CD1c-positive myeloid dendritic cell (primary cell): Measurements from ENCODE around the gene PRTFDC1.
"Not testable (repeated sequence)": the region's sequence is repeated elsewhere in the genome, so short reads cannot be mapped to it uniquely, and the experiment has no call there.

Experiments
- DNase-seq: peaks from one replicate; pipeline ENCODE4 v3.0.0-alpha.2; 2016; ENCODE audit errors: extremely low spot score

PRTFDC1 gene, protein sequence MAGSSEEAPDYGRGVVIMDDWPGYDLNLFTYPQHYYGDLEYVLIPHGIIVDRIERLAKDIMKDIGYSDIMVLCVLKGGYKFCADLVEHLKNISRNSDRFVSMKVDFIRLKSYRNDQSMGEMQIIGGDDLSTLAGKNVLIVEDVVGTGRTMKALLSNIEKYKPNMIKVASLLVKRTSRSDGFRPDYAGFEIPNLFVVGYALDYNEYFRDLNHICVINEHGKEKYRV

DNA sequence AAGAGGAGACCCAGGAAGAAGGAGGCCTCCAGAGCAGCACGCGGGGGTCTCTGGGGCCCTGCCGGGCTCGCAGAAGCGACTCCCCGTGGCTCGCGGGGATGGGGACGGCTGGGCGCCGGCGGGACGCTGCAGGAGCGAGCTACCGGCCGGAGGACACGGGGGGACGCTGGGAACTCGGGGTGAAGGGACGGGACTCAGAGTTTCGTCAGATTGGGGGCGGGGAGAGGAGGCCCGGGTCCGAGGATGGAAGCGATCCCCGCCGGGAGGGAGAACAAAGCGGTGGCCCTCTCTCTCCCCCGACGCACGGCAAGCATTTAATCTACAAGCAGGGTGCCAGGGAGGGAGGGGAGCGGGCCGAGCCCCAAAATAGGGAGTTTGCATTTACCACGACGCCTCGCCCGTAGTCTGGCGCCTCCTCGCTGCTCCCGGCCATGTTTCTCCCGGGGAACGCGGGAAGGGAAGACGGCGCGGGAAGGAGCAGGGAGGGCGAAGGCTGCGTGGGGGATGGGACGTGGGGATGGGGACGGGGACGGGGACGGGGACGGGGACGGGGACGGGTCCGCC lies at the start of gene PRTFDC1:
PRTFDC1 (minus strand) TSS at position 464 of the 564 bp plus-strand sequence; CDS start at position 433, 31 bp downstream.
- DNase-seq = no peak

DNA sequence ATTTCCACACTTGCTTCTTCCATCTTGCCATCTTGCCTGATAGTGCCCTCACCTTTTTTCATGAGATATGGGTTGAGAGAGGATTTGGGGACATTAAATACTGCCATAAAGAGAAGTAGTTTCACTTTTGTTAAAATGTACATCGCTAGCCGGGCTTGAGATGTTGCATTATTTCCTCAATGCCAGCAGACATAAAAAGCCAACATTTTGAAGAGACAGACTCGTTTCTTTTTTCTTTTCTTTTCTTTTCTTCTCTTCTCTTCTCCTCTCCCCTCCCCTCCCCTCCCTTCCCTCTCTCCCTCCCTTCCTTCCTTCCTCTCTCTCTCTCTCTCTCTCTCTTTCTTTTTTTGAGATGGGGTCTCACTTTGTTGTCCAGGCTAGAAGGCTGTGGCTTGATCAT lies 45.6 kb upstream of the PRTFDC1 start:
- DNase-seq = no peak

DNA sequence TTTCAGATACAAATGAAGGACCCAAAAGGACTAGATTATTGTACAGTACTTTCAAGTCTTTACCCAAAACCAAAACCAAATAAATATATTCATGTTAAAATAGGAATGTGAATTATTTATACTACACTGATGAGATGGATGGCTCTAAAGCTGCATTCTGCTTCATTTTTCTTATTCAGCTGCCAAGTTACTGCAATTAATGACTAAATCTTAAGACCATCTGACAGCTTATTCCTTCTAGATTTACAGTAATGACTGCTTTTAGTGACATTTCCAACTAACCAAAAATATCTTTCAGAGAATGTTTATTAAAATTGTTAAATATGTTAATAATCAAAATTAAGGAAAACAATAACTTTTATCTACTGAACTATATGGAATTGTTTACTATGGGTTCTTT lies 42.7 kb upstream of the PRTFDC1 start:
- no peak for DNase-seq

DNA sequence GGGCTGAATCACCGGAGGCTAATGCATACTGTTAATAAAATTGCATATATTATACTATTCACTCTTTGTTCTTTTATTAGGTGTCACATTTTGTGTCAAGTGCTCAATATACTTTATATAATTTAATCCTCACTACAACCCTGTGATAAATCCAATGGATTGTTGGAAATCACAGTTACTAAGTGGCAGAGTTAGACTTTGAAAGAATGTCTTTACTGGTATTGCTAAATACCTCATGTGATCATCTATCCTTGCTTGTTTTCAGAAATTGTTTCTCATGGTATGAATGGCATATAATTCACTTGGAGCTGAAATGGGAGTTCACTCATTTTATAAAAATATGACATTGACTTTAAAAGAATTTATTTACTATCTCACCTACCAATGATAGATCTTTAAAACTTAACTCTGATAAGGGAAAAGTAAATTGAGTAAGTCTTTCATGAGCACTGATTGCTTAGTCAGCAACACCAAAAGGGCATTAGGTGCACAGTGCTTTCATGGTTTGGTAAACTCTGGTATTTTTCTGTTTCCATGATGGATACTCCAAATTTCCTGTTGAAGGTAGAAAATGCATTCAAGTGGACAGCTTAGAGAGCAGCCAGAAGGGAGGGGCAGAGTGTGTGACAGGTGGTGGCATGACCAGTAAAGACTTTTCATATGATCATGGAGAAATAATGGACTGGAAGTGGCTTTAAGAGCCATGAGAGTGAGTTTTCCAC lies 41.0 kb upstream of the PRTFDC1 start:
- DNase-seq = no peak

DNA sequence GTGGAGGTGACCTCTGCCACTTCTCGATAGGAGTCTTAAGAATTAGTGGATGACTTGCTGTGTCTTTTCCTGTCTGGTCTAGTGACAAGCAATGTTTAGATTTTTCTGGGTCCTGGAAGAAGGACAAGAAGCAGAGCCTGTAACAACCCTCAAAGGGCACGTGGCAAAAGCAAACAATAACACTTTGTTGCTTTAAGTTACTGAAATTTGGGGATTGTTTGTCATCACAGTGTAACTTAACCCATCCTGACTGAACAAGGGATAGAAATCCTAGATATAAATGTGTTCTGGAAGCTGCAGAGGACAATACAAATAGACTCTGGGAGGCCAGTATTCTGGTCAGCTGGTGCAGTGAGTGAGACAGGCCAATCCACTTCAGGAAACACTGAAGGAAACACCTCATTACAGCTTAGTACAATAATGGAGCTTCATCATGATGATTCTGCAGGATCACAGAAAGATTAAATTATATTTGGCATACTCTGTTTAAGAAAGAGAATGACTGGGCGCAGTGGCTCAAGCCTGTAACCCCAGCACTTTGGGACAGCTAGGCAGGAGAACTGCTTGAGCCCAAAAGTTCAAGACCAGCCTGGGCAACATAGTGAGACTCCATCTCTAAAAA lies 40.2 kb upstream of the PRTFDC1 start:
- no peak for DNase-seq

DNA sequence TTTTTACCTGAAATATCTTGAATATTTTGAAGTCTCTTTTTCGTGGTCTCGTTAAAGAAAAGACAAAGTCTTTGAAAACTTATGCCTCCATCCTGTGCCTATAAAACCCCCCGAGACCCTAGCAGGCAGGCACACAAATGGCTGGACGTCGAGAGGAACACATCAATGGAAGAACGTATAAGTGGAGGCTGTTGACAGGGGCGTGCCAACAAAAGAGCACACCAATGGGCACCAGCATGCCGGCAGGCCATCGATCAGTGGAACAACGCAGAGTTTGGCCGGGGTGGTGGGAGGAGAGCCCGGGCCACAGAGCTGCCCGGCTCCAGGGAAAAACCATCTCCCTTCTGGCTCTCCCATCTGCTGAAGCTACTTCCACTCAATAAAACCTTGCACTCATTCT lies 38.9 kb upstream of the PRTFDC1 start:
- DNase-seq = no peak

DNA sequence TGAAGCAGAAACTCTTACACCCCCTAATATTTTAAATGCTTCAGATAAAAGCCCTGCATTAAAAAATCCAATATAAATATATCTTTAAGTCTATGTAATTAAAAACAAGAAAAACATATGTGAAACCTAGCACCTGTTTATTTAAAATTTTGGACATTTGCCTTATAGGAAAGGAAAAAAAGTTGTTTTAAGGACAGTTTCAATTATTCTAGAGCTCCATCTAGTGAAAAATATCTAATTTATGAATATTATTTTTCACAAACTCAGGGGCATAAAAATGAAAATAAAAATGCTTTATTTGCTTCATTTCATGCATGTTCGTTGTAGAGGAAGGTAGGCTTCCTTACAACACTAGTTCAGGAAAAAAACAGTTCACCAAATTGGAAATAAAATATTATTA lies 37.5 kb upstream of the PRTFDC1 start:
- no peak for DNase-seq

DNA sequence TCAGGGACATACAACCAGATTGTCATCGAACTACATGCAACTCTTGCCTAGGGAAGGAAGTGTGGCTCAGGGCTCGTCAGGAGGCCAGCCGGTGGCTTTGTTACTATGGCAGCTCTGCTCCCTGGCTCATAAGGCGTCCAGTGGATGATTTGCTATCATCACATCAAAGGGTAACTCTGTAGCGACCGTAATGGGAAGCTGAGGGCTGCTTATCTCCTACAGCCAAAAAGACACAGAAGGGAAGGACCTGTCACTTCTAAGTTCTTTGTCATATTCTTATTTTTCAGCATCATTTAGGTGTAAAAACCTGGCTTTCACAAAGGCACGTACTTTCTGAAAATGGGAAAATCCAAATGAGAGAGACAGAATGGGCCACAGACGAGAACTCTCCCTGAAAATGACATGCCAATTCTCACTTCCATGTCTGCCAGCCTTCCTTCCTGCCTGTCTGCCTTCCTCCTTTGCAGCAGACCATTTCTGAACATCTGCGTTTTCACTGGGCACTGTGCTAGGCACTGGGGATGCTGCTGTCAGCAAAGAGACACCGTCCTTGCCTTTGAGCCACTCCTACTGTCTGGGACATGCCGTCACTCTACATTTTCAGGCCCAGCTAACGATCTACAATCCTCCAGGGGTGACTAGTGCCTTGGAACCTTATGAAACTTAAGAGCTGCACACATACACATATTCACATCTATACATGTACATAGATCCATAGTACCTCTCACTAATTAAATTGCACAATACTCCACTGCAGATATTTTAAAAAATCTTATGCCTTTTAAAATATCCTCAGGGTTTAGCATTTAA lies 36.6 kb upstream of the PRTFDC1 start:
- DNase-seq = no peak

DNA sequence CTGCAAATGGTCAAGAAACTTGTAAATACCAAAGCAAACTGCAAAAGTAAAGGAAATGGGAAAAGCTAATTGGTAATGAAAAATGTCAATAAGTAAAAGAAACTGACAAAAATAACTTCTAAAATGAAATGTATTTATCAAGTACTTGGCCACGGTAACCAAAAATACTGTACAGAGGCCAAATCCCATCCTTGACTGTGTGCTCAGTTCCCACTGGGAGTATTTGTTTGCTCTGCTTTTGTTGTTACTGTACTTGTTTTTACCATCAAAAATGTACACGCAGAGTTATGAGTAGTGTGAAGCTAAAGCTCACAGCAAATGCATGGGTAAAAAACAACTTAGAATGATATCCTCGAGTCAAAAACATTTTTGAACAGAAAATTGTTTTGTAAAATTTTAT lies 32.5 kb upstream of the PRTFDC1 start:
- DNase-seq = no peak

DNA sequence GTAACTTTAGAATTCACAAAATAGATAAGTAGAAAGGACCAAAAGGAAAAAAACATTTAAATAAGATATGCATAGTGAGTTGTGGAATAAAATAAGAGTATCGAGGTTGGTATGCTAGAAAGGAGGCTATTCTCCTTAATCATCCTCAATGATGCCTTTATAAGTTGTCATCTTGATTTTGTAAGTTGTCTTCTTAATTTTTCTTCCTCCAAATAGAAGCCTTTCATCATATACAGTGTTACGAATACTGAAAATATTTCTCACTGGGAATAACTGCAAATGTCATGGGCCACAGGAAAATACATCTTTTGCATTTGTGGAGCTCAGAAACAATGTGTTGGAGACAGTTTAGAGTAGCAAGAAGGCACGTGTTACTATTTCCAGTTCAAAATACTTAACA lies 31.5 kb upstream of the PRTFDC1 start:
- DNase-seq = no peak

DNA sequence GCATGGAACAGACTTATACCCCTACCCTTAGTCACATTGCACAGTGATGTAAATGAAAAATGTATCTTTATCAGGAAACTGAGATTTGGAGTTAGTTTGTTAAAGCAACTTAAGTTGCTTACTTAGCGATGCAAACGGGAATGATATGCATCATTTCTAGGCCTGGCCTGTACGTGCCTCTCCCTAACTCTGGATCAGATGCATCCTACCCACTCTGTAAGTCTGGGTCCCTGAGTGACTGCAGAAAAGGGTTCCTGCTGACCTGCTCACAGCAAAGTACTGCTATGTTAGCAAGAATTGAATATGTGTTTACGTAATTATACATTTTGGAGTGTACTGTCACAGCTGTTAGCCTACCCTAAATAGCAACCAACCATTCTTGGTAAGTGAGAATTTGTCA lies 30.7 kb upstream of the PRTFDC1 start:
- DNase-seq = no peak

DNA sequence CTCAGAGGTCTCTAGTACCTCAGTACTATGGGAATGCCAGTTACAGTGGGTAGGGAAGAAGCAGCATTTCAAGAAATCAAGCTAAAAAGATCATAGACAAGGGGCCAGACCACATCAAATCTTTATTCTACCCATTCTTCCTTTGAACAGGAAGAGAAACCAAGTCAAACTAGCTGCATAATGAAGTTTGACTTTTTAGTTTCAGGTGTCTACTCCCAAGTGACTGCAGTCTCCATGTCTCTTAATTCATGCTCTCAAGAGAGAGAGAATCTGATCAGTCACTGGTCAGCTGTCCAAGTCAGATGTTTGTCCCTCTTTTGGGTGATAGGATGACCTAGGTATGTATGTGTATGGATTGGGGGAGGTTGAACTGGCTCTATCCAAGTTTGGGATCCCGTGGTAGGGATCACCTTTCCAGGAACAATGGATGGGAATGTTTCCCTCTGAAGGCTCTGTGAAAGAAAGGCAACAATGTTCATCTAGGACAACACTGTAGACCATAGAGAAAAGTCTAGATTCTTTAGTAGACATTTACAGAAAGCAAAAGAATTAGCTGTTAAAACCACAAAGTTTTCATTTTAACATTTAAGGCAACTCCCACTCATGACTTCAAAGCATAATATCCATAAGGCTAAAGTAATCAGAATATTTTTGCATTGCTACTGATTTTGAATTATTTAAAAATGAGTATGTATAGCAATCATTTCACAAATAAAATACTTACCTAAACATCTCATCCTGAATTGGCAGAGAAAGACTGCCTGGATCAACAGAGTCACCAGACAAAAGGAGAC lies 30.1 kb upstream of the PRTFDC1 start:
- no peak for DNase-seq

DNA sequence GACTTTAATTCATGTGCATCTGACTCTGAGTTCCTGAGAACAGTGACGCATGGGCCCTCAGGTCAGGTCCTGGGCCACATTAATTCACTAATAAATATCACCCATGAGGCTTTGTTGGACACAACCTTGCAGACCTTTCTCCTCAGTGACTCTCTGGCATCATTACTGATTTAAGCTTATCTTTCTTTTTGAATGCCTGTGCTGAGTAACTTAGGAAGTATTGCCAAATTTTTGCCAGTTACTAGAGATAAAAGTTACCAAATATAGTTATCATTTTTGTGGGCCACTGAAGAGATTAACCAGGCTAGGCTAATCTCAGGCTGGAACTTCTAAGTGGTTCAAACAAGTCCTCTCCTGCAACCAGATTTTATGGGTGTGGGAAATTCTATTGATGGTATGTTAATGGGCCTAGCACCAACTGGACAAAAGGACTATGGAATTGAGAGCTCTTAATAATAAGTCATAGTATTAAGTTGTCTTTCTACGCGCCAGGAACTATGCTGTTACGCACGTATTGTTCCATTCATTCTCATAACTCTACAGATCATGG lies 28.8 kb upstream of the PRTFDC1 start:
- DNase-seq = no peak

DNA sequence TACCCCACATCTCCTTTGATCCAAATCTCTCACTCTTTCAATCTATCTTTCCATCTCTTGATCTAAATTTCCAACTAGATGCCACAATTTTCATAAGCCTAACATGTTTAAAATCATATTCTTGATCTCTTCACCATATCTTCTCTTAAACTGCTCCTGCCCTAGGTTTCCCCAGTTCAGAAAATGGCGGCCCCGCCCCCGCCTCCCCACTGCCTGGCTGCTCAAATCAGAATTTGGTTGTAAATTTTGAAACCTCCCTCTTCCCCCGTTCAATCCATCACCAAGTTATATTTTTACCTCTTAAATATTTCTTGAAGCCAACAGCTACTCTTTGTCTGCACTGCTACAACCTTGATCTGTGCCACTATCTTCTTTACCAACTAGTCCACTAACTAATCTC lies 27.3 kb upstream of the PRTFDC1 start:
- DNase-seq = no peak

DNA sequence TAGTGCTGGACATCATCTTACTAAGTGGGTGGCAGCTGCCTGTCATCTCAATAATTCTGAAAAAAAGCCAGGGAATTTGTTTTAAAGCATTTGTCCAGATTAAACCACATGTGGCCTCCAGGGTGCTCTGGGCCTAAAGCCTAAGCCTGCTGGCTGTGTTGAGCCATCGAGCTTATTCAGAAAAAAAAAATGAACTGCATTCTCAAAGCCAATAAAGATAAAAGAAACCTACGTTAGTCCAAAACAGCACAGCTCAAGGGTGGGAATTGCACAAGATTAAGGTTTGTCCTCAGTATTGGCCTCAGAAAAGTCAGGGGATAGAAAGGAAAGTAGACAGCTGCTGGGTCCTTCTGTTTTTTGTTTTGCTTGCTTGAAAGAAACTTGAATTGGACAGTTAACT lies 22.6 kb upstream of the PRTFDC1 start:
- DNase-seq = no peak

DNA sequence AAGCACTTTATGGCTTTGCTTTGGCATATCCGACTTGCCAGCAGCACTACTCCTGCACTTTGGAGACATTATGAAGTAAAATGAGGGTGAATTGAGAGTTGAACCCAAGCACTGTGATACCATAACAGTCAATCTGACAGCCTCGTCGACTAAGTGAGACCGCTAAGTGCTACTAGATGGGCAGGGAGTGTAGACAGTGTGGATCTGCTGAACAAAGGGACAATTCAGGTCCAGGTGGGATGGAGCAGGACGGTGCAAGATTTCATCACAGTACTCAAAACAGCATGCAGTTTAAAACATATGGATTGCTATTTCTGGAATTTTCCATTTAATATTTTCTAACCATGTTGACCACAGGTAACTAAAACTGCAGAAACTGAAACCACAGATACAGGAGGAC lies 20.8 kb upstream of the PRTFDC1 start:
- no peak for DNase-seq

DNA sequence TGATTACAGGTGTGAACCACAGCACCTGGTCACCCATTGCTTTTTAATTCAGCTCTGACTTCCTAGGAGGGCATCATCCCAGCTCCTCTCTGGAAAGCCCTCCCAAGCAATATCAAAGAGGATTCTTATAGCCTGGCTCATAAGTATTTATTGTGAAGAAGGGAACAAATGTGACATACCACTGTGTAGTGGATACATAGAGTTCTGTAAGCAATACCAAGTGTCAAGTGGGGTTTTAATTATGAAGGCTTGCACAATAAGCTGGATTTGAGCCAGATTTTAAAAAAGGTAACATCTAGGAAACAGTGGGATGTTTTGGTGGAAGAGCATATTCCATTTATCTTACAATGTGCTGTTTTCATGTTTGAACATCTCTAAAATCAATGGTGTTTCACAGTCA lies 19.0 kb upstream of the PRTFDC1 start:
- DNase-seq = no peak

DNA sequence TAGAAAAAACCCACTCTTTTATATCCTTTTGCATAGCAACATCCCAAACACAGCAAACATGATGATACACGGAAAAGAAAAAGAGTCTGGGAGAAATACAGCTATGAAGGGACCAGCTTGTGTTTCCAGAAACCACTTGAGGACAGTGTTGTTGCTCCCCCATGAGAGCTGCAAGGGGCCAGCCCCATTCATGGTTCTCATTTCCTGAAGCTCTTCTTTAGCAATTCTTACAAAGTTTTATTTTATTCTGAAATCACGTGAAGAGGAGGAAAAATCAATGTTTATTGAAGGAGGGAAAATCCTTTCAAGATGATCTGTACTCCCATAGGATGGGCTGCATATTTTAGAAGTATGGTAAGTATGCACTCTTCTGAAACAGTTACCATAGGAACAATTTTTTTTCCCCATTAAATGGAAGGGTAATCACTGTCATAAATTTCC lies 17.5 kb upstream of the PRTFDC1 start:
- DNase-seq = no peak

DNA sequence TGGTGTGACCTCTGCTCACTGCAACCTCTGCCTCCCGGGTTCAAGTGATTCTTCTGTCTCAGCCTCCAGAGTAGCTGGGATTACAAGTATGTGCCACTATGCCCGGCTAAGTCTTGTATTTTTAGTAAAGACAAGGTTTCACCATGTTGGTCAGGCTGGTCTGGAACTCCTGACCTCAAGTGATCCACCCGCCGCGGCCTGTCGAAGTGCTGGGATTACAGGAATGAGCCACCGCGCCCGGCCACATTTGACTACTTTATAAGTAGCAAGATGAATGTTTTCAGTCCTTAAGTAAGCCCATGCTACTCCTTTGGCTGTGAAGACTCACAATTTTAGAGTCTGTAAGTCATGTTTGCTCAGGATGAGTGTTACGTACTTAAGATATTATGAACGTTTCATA lies 16.5 kb upstream of the PRTFDC1 start:
- not testable (repeated sequence) for DNase-seq

DNA sequence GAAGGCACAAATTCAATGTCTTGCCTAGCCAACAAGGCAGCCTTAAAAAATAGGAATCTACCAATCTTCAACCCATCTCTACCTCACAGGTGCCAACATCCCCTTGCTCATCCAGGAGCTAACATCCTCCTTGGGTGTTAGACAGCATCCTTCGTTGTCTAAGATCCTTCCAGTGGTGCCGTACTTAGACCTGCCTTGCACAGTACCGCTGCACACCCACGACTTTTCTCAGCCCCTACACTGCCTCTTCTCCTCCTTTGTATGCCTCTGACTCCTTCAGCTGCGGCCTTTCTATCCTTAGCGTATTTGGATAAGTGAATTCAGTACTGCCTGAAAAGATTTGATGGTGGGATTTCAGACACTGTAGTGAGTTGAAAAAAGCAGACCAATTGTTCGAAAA lies 15.9 kb upstream of the PRTFDC1 start:
- DNase-seq = no peak

DNA sequence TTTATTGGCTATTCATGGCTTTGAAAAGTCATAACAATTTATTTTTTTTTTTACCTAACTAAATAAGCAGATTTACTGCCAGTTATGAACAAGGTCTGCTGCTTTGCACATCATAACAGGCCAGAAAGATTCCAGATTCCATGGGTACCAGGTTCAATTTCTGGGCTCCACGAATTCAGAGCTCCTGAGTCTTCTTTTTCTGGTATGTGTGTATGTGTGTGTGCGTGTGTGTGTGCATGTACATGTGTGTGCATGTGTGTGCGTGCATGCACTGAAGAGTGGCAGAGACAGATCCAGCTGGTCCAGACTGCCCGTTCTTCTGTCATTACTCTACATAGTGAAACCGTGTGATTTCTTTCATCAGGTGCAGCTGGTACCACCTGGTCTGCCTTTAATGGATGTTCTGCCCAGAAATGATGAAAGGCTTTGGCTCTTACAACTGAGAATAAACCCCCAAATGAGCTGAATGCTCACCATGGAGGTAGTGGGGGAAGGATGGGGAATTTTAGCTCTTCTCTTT lies 14.6 kb upstream of the PRTFDC1 start:
- no peak for DNase-seq
